Measurements from ENCODE around the gene SGTA. TPM values are rescaled to one million over a fixed set of nuclear protein-coding genes. Genes with fewer than 3 reads are reported as not detected.

The SGTA gene
- total and polyA plus RNA-seq, 2 of the 13 experiments (the other 11 are each of a cell fraction or from before 2014, with no cell fraction given), result 43.9 to 47.4 TPM

DNA sequence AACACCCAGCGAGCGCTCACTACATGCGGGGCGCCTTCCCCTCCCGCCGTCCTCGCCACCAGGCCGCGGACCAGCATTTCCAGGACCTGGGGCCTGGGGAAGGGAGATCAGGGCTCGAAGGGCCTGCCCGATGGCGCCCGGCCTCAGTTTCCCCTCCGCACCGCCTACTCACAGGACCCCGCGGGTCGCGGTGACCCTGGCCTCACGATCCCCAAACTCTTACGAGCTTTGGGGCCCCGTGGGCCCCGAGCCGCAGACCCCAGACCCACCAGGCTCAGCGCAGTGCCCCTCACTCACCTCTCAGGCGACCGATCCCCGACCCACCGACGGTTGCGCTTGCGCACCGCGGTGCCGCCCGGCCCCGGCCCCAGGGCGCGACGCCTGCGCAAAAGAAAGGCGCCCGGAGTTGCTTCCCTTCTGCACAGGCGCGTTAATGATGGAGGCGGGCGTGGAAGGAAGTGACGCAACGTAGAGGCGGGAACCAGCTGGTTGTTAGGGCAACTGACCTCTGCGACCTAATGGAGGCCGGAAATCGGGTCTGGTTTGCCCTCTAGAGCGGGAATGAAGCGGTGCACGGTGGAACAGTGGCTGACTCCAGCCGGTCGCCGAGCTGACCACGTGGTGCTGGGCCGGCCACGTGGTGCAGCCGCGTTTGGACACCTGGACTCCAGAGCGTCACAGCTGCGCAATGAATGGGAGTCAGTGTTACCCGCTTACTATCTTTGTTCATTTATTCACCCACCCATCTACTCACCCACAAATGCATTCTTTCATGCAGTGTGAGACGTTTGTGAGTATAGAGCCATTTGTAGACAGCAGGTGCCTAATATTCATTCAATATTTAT, at the start of gene SGTA (continued):
- TF ChIP-seq, protein P1, sequence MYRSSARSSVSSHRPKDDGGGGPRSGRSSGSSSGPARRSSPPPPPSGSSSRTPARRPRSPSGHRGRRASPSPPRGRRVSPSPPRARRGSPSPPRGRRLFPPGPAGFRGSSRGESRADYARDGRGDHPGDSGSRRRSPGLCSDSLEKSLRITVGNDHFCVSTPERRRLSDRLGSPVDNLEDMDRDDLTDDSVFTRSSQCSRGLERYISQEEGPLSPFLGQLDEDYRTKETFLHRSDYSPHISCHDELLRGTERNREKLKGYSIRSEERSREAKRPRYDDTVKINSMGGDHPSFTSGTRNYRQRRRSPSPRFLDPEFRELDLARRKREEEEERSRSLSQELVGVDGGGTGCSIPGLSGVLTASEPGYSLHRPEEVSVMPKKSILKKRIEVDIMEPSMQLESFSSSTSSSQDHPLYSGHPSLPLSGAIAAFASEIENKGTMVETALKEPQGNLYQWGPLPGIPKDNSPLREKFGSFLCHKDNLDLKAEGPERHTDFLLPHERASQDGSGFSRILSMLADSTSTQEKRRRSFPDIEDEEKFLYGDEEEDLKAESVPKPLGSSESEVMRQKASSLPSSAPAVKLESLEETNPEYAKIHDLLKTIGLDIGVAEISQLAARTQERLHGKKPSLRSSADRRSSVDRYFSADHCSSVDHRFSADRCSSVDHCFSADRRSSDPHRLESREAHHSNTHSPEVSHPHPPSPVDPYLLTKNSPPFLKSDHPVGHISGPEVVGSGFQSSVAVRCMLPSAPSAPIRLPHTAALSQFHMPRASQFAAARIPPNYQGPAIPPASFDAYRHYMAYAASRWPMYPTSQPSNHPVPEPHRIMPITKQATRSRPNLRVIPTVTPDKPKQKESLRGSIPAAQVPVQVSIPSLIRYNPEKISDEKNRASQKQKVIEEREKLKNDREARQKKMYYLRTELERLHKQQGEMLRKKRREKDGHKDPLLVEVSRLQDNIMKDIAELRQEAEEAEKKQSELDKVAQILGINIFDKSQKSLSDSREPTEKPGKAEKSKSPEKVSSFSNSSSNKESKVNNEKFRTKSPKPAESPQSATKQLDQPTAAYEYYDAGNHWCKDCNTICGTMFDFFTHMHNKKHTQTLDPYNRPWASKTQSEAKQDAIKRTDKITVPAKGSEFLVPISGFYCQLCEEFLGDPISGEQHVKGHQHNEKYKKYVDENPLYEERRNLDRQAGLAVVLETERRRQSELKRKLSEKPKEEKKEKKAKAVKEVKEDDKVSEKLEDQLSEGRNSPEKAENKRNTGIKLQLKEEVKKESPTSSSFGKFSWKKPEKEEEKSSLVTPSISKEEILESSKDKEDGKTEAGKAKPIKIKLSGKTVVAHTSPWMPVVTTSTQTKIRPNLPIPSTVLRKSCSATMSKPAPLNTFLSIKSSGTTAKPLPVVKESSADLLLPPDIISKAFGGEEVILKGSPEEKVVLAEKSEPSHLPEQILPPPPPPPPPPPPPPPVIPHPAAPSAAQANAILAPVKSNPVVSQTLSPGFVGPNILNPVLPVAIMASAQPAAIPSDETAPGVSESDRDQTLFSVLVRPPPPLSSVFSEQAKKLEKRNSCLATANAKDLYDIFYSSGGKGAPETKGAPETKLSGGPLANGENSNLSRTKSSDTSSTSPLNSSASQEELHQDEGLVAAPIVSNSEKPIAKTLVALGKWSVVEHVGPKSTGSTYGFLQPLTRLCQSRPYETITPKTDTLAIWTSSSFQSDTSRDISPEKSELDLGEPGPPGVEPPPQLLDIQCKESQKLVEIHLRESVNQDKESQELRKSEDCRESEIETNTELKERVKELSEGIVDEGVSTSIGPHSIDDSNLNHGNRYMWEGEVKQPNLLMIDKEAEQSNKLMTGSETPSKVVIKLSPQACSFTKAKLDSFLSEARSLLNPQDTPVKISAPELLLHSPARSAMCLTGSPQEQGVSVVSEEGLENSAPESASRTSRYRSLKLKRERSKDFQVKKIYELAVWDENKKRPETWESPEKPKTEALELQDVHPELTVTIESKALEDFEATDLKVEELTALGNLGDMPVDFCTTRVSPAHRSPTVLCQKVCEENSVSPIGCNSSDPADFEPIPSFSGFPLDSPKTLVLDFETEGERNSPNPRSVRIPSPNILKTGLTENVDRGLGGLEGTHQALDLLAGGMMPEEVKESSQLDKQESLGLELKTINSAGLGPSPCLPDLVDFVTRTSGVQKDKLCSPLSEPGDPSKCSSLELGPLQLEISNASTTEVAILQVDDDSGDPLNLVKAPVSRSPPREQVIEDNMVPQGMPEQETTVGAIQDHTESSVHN (CRISPR knock-in tag; IDR thresholded peaks at IDR 0.05), result no peak; the same call in 1 of the 2 replicates
- TF ChIP-seq ZNF839 (CRISPR knock-in tag; IDR thresholded peaks at IDR 0.05; ENCODE audit: borderline replicate concordance), result peak; percentile 86; the same call in 1 of the 2 replicates
- TF ChIP-seq, protein P2, sequence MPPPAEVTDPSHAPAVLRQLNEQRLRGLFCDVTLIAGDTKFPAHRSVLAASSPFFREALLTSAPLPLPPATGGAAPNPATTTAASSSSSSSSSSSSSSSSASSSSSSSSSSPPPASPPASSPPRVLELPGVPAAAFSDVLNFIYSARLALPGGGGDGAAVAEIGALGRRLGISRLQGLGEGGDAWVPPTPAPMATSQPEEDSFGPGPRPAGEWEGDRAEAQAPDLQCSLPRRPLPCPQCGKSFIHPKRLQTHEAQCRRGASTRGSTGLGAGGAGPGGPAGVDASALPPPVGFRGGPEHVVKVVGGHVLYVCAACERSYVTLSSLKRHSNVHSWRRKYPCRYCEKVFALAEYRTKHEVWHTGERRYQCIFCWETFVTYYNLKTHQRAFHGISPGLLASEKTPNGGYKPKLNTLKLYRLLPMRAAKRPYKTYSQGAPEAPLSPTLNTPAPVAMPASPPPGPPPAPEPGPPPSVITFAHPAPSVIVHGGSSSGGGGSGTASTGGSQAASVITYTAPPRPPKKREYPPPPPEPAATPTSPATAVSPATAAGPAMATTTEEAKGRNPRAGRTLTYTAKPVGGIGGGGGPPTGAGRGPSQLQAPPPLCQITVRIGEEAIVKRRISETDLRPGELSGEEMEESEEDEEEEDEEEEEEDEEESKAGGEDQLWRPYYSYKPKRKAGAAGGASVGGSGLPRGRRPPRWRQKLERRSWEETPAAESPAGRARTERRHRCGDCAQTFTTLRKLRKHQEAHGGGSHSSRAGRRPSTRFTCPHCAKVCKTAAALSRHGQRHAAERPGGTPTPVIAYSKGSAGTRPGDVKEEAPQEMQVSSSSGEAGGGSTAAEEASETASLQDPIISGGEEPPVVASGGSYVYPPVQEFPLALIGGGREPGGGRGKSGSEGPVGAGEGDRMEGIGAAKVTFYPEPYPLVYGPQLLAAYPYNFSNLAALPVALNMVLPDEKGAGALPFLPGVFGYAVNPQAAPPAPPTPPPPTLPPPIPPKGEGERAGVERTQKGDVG (CRISPR knock-in tag; IDR thresholded peaks at IDR 0.05; ENCODE audit: borderline replicate concordance), result peak; percentile 67; the same call in 1 of the 2 replicates
- peak; percentile 78; the same call in 1 of the 2 replicates for TF ChIP-seq GFI1 (CRISPR knock-in tag; IDR thresholded peaks at IDR 0.05; ENCODE audit: borderline replicate concordance)
- no peak for TF ChIP-seq PHF5A (CRISPR knock-in tag; IDR thresholded peaks at IDR 0.05; ENCODE audit: low read depth, unreplicated experiment)
- peak; percentile 68; the same call in 1 of the 2 replicates for TF ChIP-seq ZSCAN20 (CRISPR knock-in tag; IDR thresholded peaks at IDR 0.05; ENCODE audit: borderline replicate concordance)
- peak; percentile 99 for TF ChIP-seq ZNF552 (CRISPR knock-in tag; IDR thresholded peaks at IDR 0.05; ENCODE audit: borderline replicate concordance)
- TF ChIP-seq TEAD3 (CRISPR knock-in tag; optimal IDR thresholded peaks at IDR 0.05; ENCODE audit: borderline replicate concordance), result peak; percentile 88
- TF ChIP-seq ZNF496 (CRISPR knock-in tag; IDR thresholded peaks at IDR 0.05; ENCODE audit: insufficient replicate concordance), result no peak
- TF ChIP-seq ZNF20 (CRISPR knock-in tag; IDR thresholded peaks at IDR 0.05), result no peak
- TF ChIP-seq MAFK (conservative IDR thresholded peaks at IDR 0.05 in 1 of 2, IDR thresholded peaks at IDR 0.05 in 1 of 2; ENCODE audit: low read length in 2 of 2), result no peak
- no peak for TF ChIP-seq MTA1 (CRISPR knock-in tag; IDR thresholded peaks at IDR 0.05; ENCODE audit: borderline replicate concordance)
- TF ChIP-seq ZKSCAN5 (CRISPR knock-in tag; IDR thresholded peaks at IDR 0.05), result no peak

Measured in HepG2 (cell line).